ENCODE data around the gene OR10D3.

DNA sequence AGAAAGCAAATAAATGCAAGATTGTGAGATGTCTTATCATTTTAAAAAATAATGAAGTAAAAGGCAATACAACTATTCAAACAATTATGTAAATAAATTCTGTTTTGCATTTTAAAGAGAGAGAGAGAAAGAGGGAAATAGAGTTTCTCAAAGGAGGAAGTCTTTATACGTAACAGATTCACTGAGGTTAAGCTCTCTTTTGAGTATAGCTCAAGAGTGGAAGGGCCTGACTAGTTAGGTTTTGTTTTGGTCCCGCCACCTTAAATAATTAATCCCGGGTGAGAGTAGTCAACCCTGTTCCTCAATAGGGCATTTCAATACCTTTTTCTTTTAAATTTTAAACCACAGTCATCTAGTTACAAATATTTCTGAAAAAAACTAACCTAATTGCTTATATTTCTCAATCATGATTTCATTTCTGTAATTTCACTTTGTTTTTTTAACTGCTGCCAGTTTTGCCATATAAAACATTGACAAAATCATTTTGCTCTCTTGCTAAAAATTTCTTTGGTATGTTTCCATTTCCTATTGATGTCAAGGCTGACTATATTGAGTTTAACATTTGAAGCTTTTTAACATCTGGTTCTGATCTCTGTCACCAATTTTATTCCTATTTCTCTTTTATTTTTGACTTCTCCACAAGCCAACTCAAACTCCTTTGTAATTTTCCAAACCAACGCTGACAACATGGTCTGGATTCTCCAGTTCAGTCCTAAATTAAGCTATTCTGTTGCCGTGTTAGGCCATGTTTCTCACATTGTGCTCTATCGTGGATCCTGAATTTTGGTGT is 10.3 kb downstream of the OR10D3 start:
- TF ChIP-seq EZH2phosphoT487 (IDR thresholded peaks at IDR 0.05; ENCODE audit: insufficient read depth, low read depth) (no peak), EZH2 (IDR thresholded peaks at IDR 0.05; ENCODE audit: insufficient read depth, poor library complexity, severe bottlenecking) (no peak)
